Activated T-helper 9 cell treated with anti-CD3 and anti-CD28 coated beads, Interleukin-2, amount 50 U/mL, for 16 hours (primary cell): ENCODE results near the gene ABI3.

Experiments
- DNase-seq: peaks from one replicate; pipeline ENCODE4 v3.0.0-alpha.2; 2020; ENCODE audit warnings: low read depth

The ABI3 gene

DNA sequence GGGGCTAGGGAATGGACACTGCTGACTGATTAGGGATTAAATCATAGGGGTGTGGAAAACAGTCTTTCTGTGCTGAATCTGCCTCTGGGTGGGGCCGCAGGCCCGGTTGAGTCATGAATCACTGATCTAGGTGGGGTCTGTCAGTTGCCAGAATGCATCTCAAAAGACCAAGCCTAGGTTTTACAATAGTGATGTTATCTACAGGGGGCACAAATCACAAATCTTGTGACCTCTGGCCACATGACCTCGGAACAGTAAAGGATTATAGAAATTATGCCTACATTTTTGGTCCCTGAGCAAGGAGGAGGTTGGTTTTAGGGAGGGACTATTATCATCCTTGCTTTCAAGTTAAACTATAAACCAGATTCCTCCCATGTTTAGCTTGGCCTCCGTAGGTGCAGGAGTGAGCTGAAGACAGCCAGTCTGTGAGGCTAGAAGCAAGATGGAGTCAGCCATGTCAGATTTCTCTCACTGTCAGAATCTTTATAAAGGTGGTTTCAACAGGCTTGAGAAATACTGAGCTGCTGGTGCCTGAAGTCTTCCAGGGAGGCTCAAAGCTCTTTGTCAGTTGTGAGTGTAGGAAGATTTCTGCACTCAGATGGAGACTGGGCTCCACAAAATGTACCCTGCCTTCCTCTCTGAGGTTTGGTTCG is 13.0 kb upstream of the ABI3 start:
- DNase-seq: no peak

DNA sequence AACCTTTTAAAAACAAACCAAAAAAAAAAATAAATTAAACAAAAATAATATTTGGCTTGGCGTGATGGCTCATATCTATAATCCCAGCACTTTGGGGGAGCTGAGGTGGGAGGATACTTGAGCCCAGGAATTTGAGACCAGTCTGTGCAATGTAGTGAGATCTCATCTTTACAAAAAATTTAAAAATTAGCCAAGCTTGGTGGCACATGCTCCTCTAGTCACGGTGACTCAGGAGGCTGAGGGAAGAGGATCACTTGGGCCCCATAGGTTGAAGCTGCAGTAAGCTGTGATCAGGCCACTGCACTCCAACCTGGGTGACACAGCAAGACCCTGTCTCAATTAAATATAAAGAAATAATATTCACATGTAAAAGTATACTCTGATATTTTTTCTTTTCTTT is 12.3 kb upstream of the ABI3 start:
- DNase-seq: no peak

DNA sequence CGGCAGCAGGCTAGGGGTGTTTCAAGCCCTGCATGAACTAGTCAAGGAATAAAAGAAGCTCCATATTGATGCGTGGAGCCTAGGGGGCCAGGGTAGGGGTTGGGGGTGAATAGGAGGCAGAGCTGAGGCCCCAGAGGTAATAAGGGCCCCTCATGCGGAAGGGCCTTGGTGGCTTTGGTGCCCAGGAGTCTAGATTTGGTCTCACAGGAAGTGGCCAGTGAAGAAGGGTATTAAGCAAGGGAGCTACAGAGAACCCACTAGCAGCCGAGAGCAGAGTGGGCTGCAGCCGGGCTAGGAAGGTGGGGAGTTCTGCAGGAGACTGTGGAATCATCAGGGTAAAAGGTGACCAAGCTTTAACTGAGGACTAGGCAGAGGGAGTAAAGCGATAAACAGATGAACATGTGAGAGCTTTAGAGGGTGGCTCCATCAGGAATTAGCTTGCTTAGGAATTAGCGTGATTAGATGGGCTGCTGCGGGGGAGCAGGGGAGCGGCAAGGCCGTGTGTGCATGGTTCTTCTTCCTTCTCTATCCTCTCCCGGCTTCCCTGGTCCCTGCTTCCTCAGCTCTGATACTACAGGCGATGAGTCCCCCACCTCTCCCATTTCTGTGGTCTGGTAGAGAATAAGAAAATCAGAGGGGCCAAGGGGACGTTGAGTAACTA is 10.0 kb upstream of the ABI3 start:
- DNase-seq: no peak

DNA sequence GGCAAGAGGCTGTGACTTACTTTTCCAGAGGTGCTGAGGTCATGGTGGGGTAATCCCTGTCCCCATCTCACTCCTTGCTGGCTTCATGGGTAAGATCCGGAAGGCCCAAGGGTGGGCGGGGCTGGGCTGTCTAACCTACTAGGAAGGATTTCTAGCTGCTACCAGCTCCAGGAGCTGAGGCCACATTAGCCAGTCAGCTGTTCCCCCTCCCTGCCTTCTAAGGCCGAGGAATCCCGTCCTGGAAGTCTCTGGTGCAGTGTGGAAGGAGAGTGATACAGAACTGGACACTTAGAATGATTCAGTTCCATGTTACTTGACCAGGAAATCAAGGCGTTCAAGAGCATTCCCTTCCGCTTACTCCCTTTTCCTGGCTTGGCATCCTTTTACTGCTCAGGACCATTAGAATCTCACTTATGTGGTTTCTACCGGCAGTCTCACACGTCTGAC is 9.0 kb upstream of the ABI3 start:
- DNase-seq: no peak

DNA sequence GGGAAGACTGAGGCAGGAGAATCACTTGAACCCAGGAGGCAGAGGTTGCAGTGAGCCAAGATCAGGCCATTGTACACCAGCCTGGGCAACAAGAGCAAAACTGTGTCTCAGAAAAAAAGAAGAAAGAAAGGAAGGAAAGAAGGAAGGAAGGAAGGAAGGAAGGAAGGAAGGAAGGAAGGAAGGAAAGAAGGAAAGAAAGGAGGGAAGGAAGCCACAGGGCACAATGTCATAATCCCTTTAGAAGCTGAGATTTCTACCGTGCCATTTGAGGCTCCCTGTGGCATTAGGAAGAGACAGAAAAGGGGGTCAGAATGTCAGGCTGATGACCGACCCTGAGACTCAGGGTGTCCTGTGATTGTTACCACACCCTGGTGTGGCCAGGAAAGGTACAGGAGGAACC is 6.7 kb upstream of the ABI3 start:
- no peak for DNase-seq

DNA sequence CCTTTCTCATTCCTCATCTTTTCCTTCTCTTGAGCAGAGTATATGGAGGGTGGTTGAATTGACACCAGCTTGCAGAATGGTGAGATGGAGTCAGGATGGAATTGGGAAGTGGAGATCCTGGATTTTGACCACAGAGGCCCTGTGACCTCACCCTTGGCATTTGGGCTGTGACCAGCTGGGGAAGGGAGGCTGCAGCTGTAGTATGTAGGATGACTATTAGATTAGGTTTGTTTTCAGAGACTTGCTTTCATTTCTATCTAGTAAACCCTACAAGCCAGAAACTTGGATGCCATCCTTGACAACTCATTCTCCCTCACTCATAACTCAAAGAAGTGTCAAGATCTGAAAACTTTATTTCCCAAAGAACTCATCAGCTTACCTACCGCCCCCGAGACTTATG is 6.0 kb upstream of the ABI3 start:
- DNase-seq: no peak

DNA sequence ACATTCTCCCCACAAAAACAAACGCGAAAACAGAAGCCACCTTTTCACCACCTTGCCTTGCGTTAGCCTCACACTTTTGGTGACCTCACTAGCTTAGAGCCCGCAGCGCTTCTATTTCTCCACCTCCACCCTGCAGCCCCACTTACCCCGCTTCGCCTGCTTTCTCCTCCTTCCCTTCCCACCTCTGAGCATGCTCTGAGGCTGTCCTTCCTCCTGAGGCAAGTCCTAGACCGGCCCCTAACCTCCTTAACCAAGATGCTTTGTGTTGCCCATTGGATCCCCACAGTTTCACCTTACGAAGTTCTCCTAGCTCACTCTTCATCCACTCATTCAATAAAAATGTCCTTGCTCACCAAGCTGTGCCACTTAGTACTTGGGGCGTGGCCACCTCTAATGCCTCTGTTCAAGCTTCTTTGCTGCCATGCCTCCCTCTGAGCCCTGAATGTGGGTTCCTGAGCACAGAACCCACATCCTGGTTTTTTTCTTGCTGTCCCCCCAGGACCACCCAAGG is 1.4 kb upstream of the ABI3 start:
- no peak for DNase-seq

DNA sequence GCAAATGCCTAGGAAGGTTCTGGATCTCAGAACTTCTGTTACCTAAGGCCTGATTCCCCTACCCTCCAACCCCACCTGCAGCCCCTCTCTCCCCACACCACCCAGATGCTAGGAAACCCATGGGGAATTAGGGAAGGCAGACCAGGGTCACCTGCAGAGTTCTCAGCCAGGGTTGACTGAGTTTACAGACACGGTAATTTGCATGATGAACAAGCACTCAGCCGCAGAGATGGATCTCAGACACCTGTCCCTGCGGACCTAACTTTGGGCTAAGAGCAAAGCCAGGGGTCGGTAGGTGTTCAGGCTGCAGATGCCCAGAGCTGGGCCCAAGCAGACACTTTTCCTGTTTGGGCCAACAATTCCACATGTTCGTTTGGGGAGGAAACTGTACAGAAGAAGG is 2.9 kb downstream of the ABI3 start:
- no peak for DNase-seq

DNA sequence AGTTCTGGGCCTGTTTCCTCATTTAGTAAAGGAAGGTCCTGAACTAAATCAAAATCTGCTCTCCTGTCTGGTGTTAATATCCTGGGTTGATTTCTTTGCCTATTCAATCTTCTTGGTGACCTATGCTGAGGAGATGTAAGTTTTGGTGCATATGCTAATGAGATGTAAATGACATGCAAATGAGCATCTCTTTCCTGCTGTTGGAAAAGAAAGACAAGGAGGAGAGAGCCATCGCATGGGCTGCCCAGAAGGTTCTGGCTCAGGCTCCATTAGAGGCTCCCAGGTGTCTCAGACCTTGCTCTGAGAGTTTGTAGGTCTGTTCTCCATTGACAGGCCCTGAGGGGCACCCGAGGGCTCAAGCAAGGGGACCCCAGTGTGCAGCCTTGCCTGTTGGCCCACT is 3.3 kb downstream of the ABI3 start:
- DNase-seq: no peak

DNA sequence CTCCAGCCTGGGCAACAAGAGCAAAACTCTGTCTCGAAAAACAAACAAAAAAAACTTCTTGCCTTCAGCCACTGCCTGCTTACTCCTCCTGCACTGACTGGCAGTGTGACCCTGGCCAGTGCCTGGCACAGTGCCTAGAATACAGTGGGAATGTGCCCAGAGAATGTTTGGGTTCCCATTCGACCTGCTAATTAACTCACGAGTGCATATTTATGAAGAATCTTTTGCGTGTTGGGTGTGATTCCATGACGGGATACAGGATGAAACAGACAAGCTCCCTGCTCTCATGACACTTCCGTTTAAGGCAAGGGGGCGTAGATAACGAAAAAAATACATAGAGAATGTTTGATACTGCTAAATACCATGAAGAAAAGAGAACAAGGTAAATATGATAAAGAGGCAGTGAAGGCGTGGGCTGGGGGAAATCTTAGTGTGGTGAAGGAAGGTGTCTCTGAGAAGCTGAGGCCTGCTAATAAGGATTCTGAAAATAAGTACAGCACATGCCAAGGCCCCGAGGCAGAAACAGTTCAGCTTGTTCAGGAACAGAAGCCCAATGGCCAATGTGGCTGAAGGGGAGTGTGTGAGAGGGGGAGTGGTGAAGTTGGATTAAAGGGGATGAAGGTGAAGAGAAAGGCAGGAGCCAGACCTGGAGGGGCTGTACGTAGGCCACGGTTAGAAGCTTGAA is 4.3 kb downstream of the ABI3 start:
- no peak for DNase-seq

DNA sequence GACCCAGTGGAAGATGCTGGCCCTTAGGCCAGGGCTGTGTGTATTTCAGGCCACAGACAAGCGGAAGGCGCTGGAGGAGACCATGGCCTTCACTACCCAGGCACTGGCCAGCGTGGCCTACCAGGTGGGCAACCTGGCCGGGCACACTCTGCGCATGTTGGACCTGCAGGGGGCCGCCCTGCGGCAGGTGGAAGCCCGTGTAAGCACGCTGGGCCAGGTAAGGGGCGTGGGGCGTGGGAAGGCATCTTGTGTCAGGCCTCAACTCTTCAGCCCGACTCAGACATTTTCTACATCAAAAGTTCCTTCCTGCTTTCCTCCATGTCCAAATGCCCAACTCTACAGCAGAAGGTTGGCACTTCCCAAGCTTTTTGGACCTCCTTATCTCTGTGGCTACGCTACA is 6.0 kb downstream of the ABI3 start:
- DNase-seq: no peak

DNA sequence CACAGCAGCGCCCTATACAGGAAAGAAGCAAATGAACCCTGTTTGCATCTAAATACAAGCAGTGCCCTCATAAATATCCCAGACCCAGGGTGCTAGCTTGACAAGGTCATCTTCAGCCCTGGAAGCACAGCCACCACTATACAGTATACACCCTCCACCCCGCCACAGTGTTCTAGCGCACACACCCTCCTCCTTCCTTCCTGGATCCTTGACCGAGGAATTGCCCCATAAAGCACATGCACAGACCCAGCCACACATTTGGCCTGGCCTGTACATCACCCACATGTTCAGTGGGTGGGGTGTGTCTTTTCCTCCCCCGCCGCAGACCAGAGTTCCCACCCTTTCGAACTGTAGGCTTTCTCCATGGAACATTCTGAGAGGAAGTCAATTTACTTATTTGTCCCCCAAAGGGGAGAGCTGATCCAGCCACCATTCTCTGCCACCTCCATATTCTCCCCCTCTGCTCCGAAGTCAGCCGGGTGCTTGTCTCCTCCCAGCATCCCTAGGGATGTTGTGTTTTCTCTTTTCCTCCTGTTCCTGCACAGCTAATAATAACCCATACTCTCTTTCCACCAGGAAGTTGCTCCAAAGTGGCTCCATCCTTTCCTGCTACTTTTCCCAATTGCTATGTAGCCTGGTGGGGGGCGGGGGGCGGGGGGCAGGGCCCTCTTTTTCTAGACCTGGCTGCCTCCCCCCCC is 6.6 kb downstream of the ABI3 start:
- no peak for DNase-seq

DNA sequence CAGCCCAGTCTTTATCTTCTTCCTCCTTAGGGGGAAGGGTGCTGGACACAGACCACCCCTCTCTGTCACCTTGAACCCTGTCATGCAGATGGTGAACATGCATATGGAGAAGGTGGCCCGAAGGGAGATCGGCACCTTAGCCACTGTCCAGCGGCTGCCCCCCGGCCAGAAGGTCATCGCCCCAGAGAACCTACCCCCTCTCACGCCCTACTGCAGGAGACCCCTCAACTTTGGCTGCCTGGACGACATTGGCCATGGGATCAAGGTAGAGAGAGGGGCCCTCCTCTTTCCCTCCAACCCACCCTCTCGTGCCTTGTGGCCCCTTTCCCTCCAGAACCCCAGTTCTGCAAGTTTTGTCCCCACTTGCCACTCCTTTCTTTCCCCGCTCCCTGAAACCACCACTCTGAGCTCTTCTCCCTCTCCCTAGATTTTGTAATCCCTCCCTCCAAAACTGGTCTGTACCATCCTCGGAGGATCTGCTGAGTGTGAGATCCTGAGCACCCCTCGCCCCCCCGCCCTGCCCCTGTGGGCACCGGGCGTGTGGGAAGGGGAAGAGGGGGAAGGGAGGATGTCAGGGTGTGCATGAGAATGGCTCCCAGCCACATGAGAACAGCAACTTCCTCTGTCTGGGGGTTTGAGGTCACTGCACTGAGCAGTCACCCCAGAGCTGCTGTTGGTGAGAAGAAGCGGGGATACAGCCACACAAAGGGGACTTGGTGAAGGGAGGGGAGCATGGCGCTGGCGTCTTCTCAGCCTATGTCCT is 7.3 kb downstream of the ABI3 start:
- DNase-seq: no peak

DNA sequence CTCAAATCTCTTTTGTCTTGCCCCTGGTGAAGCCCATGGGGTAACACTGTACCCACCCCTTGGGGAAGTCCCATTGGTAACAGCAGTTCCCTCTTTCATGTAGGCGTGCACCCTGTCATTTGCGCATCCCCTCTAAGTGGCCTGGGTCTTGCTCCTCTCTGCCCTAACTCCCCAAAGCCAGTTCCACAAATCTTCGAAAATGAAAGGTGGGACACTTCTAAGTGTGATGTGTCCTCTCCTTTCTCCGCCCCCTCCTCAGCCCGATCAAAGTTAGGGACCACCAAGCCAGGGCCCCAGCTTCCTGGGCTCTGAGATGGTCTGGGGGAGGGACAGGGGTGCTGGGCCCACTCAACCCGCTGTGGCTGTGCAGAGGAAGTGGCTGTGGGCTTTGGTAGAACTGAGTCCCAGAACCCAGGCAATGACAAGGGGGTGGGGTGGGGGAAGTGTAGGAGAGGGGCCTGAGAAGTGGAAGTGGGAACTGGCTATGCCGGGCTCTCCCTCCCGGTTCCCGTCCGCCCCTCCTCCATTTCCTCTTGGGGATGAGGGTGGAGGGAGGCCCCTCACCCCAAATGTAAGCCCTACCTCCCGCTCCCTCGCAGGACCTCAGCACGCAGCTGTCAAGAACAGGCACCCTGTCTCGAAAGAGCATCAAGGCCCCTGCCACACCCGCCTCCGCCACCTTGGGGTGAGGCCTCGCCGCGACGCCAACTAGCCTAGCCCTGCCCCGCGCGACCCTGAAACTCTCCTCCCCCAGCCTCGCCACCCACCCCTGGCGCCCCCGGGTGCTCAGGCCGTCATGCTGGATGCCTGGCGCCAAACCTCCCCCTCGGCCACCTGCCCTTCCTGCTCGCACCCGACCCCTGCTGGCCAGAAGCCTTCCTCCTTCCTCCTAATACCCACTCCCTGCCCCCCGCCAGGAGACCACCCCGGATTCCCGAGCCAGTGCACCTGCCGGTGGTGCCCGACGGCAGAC is 8.7 kb downstream of the ABI3 start:
- no peak for DNase-seq

DNA sequence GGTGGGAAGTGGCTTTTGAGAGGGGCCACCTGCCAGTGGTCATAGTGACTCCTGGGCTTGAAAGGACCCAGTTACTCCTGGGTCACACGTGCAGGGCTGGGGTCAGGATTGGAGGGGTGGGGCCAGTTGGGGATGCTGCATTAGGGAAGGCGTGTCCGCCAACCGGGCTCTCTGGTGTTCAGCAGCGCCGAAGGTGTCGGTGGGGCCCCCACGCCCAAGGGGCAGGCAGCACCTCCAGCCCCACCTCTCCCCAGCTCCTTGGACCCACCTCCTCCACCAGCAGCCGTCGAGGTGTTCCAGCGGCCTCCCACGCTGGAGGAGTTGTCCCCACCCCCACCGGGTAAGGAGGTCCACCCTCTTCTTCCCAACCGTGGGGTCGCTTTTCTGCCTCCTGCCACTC is 9.5 kb downstream of the ABI3 start:
- no peak for DNase-seq

DNA sequence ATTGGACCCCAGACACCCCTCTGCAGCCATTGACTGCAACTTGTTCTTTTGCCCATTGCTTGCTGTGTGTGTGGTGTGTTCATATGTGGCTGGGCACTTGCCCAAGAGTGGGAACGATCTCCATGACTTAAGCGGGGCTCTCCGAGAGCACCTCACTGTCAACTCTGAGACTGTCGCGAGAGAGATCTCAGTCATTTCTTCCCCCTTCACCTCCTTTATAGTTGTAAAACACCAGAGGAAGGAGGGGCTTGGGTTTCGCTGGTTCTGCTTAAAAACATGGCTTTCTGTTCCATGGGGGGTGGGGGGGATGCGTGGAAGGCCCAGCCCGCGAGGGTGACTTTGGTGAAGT is 12.6 kb downstream of the ABI3 start:
- DNase-seq: no peak

DNA sequence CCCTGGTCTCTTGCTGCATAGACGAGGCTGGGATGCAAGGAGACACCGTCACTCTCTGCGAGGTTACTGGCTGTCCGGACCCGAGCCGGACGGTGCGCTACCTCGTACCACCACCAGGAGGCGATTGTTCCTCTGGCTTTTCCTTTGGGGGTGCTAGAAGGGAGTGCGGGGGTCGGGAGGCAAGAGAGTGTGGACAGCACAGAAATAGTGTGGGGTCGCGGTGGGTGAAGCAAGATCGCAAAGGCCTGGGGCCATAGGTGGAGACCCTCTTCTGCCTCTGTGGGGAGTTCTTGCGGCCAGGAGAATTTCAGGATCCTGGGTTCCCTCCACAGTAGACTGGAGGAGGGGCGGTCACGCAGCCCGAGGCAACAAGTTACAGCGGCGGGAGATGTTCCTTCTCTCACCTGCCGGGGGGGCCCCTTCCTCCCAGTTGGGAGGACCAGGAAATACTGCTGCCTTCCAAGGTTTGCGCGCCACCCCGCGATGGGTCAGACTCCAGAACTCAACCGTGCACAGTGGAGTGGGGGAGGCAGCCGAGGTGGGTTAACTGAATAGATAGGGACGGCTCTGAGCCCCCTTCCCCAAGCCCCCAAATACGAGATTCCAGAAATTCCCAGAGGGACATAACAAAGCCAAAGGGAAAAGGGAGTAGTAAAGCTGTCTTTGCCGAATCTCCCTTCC is 13.2 kb downstream of the ABI3 start:
- DNase-seq: peak; percentile 58

DNA sequence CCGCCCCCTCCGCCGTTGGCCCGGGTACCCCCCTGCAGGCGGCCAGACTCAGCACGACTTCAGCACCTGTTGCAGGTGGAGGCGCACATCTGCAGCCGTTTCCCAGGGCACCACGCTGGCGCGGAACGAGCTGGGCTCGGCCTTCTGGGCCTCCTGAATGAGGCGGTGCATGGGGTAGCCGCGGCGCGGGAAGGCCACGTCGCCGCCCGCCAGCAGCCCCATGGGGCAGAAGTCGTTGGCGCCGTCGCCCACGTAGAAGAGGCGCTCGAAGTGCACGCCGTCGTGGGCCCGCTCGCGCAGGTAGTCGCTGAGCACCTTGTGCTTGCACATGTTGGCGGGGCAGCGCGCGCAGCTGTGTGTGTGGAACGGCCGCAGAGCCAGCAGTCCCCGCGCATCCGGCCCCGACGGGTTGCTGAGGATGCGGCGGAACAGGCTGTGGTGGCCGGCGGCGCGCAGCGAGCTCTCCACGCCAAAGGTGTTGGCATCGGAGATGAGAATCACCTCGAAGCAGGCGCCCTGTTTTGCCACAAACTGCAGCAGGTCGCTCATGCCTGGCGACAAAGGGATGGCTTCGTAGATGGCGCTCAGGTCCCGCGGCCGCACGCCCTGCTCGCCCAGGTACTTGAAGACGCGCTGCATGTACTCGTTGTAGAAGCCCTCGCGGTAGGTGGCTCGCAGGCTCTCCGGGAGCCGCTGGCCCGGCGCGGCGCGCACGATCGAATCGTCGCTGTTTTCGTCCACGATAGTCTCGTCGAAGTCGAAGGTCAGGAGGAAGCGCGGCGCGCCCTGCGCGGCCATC is 13.9 kb downstream of the ABI3 start:
- no peak for DNase-seq

DNA sequence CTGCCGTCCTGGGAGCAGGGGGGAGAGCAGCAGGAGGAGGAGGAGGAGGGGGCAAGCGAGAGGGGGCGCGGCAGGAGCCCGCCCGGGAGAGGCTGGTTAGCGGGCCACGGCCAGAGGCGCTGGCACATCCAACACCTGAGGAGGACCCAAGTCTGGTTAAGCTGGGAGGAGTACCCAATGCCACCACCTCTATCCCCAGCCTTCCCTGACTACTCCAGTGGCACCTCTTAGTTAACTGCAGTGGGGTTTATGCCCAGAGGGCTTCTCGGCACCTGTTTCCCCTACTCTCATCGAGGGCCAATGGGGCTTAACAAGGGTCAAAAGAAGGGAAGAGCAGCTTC is 14.5 kb downstream of the ABI3 start:
- DNase-seq: no peak
